Thyroid gland (tissue), 4 donors: Measurements from ENCODE around the gene RASA3. TPM values are rescaled to one million over a fixed set of nuclear protein-coding genes. Genes with fewer than 3 reads are reported as not detected.

ENCODE experiments used
- DNase-seq, 2 donors: peaks; one replicate each; pipeline ENCODE4 v3.0.0-alpha.2; 2019
- H3K27ac ChIP-seq, 3 donors: fragments of 200-600 bp; sonication (generic); 1 replicate in 2 of 3; 2 replicates in 1 of 3; pipeline ENCODE4 v1.5.1; 2016 to 2019; ENCODE audit warnings: mild to moderate bottlenecking in 1 of 3, moderate library complexity in 1 of 3
- H3K27me3 ChIP-seq: fragments of 200-600 bp; sonication (generic); one replicate; pipeline ENCODE4 v1.5.1; 2019
- H3K36me3 ChIP-seq, 2 donors: fragments of 200-600 bp; sonication (generic); one replicate each; pipeline ENCODE4 v1.5.1; 2016 to 2019
- H3K4me1 ChIP-seq, 2 donors: fragments of 200-600 bp; sonication (generic); one replicate each; pipeline ENCODE4 v1.5.1; 2017 to 2019
- H3K4me3 ChIP-seq, 3 donors: fragments of 200-600 bp; sonication (generic); replicated peaks in 1 of 3; 1 replicate in 2 of 3; 2 replicates in 1 of 3; pipeline ENCODE4 v1.5.1; 2016; ENCODE audit warnings: mild to moderate bottlenecking in 1 of 3
- H3K9me3 ChIP-seq: fragments of 200-600 bp; sonication (generic); one replicate; pipeline ENCODE4 v1.5.1; 2017
- CTCF ChIP-seq, 6 experiments: fragments of 200-600 bp in 3 of 6; fragments of 450-650 bp in 3 of 6; sonication (generic) in 3 of 6; IDR thresholded peaks; one replicate each; pipeline ENCODE4 v1.5.1; 2016 to 2019; ENCODE audit warnings: antibody characterized with exemption in 6 of 6, mild to moderate bottlenecking in 2 of 6, inconsistent platforms in 1 of 6, moderate library complexity in 1 of 6
- POLR2A ChIP-seq, 2 donors: fragments of 450-650 bp; IDR thresholded peaks; one replicate each; pipeline ENCODE4 v1.6.1; 2017; ENCODE audit warnings: antibody characterized with exemption in 2 of 2, mild to moderate bottlenecking in 2 of 2, moderate library complexity in 1 of 2
- WGBS, 2 donors: methylation state at CpG; one replicate each; pipeline ENCODE4 v1.1.5; 2017; 5-methylcytosine and 5-hydroxymethylcytosine counted together
- intact Hi-C: fragments of 100-400 bp; cut with DNase I; formaldehyde crosslinking; loops from one replicate; pipeline ENCODE4 v1.15.1; 2023
- total RNA-seq, 4 donors: library from RNA; depleted of rRNA; stranded (reverse); fragments of >200 nt; gene quantifications; one replicate each; pipeline ENCODE4 v1.2.3, GENCODE V29; 2016

RASA3 gene
- total RNA-seq, 4 donors from 2014 or later = 22.3 to 32.3 (median 25.5) TPM

- Histone ChIP-seq H3K27me3 (no peaks in the 10 kb centered on the region), H3K9me3 (no peaks in the 10 kb centered on the region), H3K4me3 (no peak overlapping the region), H3K4me1 (peaks cover 3 to 14% of the 10 kb centered on the region in 2 donors), H3K36me3 (peaks cover 9 to 12% of the 10 kb centered on the region in 2 donors), H3K27ac (no peak overlapping the region)
- TF ChIP-seq POLR2A (IDR thresholded peaks at IDR 0.05) (no peak), CTCF (IDR thresholded peaks at IDR 0.05) (no peak)
- 84 to 85% methylated on average over 15 of the region's 15 CpGs for WGBS, 2 donors
- peak in 1 of 2 donors; percentile 1 for DNase-seq
- intact Hi-C loops = no loop called here
These were observed 127.2 kb downstream of the RASA3 start for GRCh38 chr13:114005206-114005724.

- no peak overlapping the region for H3K4me3 ChIP-seq
- 90 to 91% methylated on average over 41 of the region's 41 CpGs for WGBS, 2 donors
- H3K4me1 ChIP-seq = peaks cover 6 to 18% of the 10 kb centered on the region in 2 donors
- H3K27ac ChIP-seq = no peak overlapping the region
- no peaks in the 10 kb centered on the region for H3K27me3 ChIP-seq
- peak; percentile 0 to 5 for DNase-seq
- intact Hi-C loops = no loop called here
- peaks cover 5 to 7% of the 10 kb centered on the region in 2 donors for H3K36me3 ChIP-seq
- no peak for TF ChIP-seq POLR2A (IDR thresholded peaks at IDR 0.05)
- no peak for TF ChIP-seq CTCF (IDR thresholded peaks at IDR 0.05)
- no peaks in the 10 kb centered on the region for H3K9me3 ChIP-seq
These were observed 127.8 kb downstream of the RASA3 start for GRCh38 chr13:114004420-114005205.

- H3K4me1 ChIP-seq = peaks cover 17 to 33% of the 10 kb centered on the region in 2 donors
- no peak overlapping the region for H3K27ac ChIP-seq
- intact Hi-C loops = no loop called here
- 92 to 95% methylated on average over 19 to 22 of the region's 24 CpGs for WGBS, 2 donors
- H3K4me3 ChIP-seq = no peak overlapping the region
- no peak for DNase-seq
- TF ChIP-seq CTCF (IDR thresholded peaks at IDR 0.05) (no peak), POLR2A (IDR thresholded peaks at IDR 0.05) (no peak)
- no peaks in the 10 kb centered on the region for H3K27me3 ChIP-seq
- H3K36me3 ChIP-seq = no peaks in the 10 kb centered on the region
- no peaks in the 10 kb centered on the region for H3K9me3 ChIP-seq
These were observed 129.6 kb downstream of the RASA3 start for GRCh38 chr13:114002771-114003321.

GRCh38 chr13:114002009-114002544 is 130.3 kb downstream of the RASA3 start:
- no peak overlapping the region for H3K27ac ChIP-seq
- intact Hi-C loops = no loop called here
- H3K4me3 ChIP-seq = no peak overlapping the region
- peaks cover 20 to 38% of the 10 kb centered on the region in 2 donors for H3K4me1 ChIP-seq
- no peaks in the 10 kb centered on the region for H3K36me3 ChIP-seq
- no peaks in the 10 kb centered on the region for H3K27me3 ChIP-seq
- WGBS, 2 donors = 92% methylated on average over 27 of the region's 27 CpGs
- TF ChIP-seq POLR2A (IDR thresholded peaks at IDR 0.05) (no peak), CTCF (IDR thresholded peaks at IDR 0.05) (no peak)
- DNase-seq = no peak
- H3K9me3 ChIP-seq = no peaks in the 10 kb centered on the region
